ENCODE data around the gene NCF4. TPM values are rescaled to one million over a fixed set of nuclear protein-coding genes. Genes with fewer than 3 reads are reported as not detected.

NCF4 gene
- total RNA-seq, 1 donor from 2014 or later: not detected

DNA sequence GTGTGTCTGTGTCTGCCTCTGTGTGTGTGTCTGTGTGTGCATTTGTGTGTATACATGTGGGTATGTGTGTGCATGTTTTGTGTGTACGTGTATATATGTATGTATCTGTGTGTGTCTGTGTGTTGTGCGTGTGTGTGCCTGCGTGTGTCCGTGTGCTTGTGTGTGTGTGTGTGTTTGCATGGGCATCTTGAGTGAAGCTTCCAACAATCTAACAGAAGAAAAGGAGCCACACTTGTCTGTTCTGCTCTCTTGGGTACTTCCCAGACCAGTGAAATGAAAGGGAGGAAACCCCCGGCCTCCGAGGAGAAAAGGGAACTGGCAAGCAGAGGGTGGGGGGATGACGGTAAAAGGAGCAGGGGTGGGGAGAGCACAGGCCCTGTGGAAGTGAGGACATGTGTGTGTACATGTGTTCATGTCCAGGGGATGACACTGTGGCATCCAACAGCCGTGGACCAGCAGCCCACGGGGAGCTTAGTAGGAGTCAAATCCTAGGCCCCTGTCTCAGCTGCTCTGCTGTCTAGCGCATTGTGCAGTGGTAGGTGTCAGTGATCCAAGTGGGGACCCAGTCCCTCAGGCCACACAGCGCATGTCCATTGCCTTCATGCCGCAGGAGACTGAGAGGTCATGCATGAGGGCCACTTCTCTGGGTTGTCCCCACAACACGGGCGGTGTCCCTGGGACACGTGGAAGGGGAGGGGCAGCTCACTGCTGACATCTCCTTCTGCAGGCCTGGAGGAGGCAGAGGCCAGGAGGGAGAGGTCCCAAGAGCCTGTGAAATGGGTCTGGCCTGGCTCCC lies 60.7 kb downstream of the NCF4 start:
- DNase-seq (ENCODE audit: low read depth in 2 of 2): no peak

DNA sequence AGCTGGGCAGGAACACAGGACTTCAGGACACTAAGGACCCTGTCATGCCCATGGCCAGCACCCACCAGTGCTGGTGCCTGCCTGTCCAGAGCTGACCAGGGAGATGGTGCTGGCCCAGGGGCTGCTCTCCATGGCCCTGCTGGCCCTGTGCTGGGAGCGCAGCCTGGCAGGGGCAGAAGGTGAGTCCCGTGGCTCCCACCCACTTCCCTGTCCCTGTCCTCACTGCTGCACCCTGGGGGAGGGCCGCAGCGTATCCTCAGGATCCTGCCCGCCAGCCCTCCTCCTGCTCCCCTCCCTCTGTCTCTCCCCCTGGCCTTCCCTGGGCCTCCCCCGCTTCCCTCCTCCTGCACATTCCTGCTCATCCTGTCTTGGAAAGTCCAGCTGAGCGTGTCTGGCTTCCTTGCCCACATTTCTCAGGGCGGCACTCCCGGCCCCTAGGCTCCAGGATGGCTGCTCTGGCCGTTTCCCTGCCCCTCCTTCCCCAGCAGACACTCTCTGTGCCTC lies 61.4 kb downstream of the NCF4 start:
- peak in 1 of 2 donors; percentile 8 for DNase-seq (ENCODE audit: low read depth in 2 of 2)

GRCh38 chr22:36922711-36923110 lies 61.9 kb downstream of the NCF4 start:
- DNase-seq (ENCODE audit: low read depth in 2 of 2): no peak

GRCh38 chr22:36923131-36923788 lies 62.5 kb downstream of the NCF4 start:
- DNase-seq (ENCODE audit: low read depth in 2 of 2): no peak

DNA sequence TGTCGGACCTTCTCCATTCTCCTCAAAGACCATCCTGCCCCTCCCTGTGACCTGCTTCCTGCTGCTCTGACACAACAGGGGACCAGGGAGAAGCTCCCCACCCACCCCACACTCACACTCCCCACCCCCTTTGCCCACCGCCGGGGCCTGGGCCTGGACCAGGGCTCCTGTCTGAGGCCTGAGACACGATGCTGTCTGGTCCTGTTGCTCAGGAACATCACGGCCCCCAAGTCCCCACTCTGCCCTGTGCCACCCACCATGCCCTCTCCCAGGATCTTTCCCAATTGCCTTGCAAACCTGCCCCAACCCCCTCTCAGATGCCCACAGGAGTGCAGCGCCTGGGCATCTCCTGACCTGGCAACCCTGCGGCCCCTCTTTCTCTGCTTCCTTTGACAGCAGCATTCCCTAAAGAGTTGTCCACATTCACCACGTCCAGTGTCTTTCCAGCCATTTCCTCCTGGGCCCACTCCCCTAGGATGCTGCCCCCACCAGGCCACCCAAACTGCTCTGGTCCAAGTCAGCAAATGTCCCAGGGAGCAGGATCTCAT lies 63.4 kb downstream of the NCF4 start:
- no peak for DNase-seq (ENCODE audit: low read depth in 2 of 2)

GRCh38 chr22:36925388-36926290 lies 64.8 kb downstream of the NCF4 start:
- no peak for DNase-seq (ENCODE audit: low read depth in 2 of 2)

DNA sequence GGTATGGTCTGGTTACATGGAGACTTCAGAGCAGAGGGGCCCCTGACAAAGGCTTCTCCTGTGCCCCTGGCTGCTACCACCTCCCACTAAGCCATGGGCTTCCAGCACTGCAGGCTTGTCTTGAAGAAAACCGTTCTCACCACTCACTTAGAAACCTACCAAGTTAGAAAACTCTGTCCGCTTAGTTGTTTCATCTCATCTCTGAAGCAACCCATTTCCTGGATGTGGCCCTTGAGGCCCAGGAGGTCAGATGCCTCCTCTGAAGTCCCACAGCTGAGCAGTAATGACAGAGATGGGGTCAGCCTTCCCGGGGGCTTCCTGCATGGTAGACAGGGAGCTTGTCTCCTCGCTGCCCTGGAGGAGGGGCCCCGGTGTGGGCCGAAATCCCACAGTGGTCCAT lies 65.5 kb downstream of the NCF4 start:
- DNase-seq (ENCODE audit: low read depth in 2 of 2): no peak

DNA sequence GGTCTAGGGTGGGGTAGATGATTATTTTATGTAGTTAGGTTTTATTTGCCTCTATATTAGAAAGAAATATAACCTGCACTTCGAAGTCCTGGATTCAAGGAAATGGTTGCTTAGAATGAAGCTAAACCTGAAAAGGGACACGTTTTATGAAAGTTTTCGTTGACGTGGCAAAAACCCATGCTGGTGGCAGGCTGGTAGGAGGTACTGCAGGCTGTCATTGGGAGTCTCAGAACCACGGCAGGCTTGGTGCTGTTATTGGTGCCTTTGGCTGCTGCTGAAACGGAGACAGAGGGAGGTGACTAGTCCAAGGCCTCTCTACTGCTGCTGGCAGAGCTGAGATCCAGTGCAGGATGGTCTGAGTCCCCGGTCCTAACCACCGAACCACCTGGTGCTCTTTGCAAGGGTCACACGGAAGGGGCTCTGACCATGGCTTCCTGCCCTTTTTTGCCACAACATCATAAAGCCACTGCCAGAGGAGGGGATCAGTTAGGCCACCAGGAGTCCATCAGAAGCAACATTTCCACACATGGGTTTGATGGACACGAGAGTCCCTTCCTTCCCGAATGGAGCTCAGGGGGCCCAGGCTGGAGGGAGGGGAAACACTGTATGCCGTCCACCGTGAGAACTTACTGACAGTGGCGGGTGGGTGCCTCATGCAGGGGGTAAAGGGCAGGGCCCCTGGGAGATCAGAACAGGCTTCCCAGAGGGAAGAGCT lies 66.1 kb downstream of the NCF4 start:
- no peak for DNase-seq (ENCODE audit: low read depth in 2 of 2)

Other genes with a start within 250 kb of the NCF4 start
- not detected in 2 replicates for gene CACNG2, start 157.3 kb upstream of the NCF4 start, total RNA-seq
- 10.0 and 12.9 TPM in 2 replicates for gene IFT27, start 84.9 kb upstream of the NCF4 start, total RNA-seq
- not detected in 2 replicates for gene PVALB, start 44.0 kb upstream of the NCF4 start, total RNA-seq
- 1.4 and 2.0 TPM in 2 replicates for gene CSF2RB, start 52.6 kb downstream of the NCF4 start, total RNA-seq
- 54.9 and 63.1 TPM in 2 replicates for gene TST, start 158.4 kb downstream of the NCF4 start, total RNA-seq
- gene MPST, start 158.7 kb downstream of the NCF4 start, total RNA-seq: 96.1 and 146 TPM in 2 replicates
- gene KCTD17, start 190.7 kb downstream of the NCF4 start, total RNA-seq: 42.1 and 81.7 TPM in 2 replicates
- gene TMPRSS6, start 248.7 kb downstream of the NCF4 start, total RNA-seq: not detected in 2 replicates

Data from lung microvascular endothelial cell (primary cell).